ENCODE data around the gene UTRN. TPM values are rescaled to one million over a fixed set of nuclear protein-coding genes. Genes with fewer than 3 reads are reported as not detected.

The UTRN gene
- total RNA-seq, 4 donors from 2014 or later: 95.9 to 251 (median 139) TPM

GRCh38 chr6:144315226-144315980, 30.3 kb downstream of the UTRN start:
- Histone ChIP-seq H3K9me3 (no peaks in the 10 kb centered on the region), H3K27ac (peak overlapping the region in 3 of 4 donors; percentile 1 to 61 (median 21)), H3K4me3 (no peak overlapping the region), H3K27me3 (no peaks in the 10 kb centered on the region), H3K36me3 (no peaks in the 10 kb centered on the region), H3K4me1 (peaks cover 13 to 72% (median 27%) of the 10 kb centered on the region in 3 donors)
- no peak for TF ChIP-seq POLR2AphosphoS5 (IDR thresholded peaks at IDR 0.05)
- no peak for TF ChIP-seq EP300 (IDR thresholded peaks at IDR 0.05)
- TF ChIP-seq CTCF (IDR thresholded peaks at IDR 0.05): no peak
- no peak for ATAC-seq
- WGBS, 2 donors (ENCODE audit: low coverage in 1 of 2): 80 to 86% methylated on average over 4 to 10 of the region's 16 CpGs

GRCh38 chr6:144315981-144316861, 31.1 kb downstream of the UTRN start:
- WGBS, 2 donors (ENCODE audit: low coverage in 1 of 2): 87 to 95% methylated on average over 6 of the region's 6 CpGs
- Histone ChIP-seq H3K9me3 (no peaks in the 10 kb centered on the region), H3K27ac (peak overlapping the region in 1 of 4 donors; percentile 61), H3K4me3 (no peak overlapping the region), H3K27me3 (no peaks in the 10 kb centered on the region), H3K4me1 (peaks cover 13 to 71% (median 27%) of the 10 kb centered on the region in 3 donors), H3K36me3 (no peaks in the 10 kb centered on the region)
- TF ChIP-seq POLR2A (IDR thresholded peaks at IDR 0.05) (no peak), EP300 (IDR thresholded peaks at IDR 0.05) (no peak), CTCF (IDR thresholded peaks at IDR 0.05) (no peak), POLR2AphosphoS5 (IDR thresholded peaks at IDR 0.05) (no peak)
- ATAC-seq: no peak

- H3K27me3 ChIP-seq: no peaks in the 10 kb centered on the region
- H3K9me3 ChIP-seq: no peaks in the 10 kb centered on the region
- H3K4me1 ChIP-seq: peaks cover 13 to 69% (median 27%) of the 10 kb centered on the region in 3 donors
- H3K4me3 ChIP-seq: no peak overlapping the region
- no peaks in the 10 kb centered on the region for H3K36me3 ChIP-seq
- TF ChIP-seq CTCF (IDR thresholded peaks at IDR 0.05) (no peak), POLR2AphosphoS5 (IDR thresholded peaks at IDR 0.05) (no peak), EP300 (IDR thresholded peaks at IDR 0.05) (no peak), POLR2A (IDR thresholded peaks at IDR 0.05) (no peak)
- no peak overlapping the region for H3K27ac ChIP-seq
- no peak for ATAC-seq
Measured at GRCh38 chr6:144316862-144317195, 31.7 kb downstream of the UTRN start.

- Histone ChIP-seq H3K4me3 (no peak overlapping the region), H3K27ac (no peak overlapping the region), H3K27me3 (no peaks in the 10 kb centered on the region), H3K36me3 (no peaks in the 10 kb centered on the region), H3K9me3 (no peaks in the 10 kb centered on the region), H3K4me1 (peaks cover 13 to 63% (median 25%) of the 10 kb centered on the region in 3 donors)
- WGBS, 2 donors (ENCODE audit: low coverage in 1 of 2): 58% methylated on average over 2 of the region's 2 CpGs; no CpG with 5 or more reads in 1 of the 2 donors
- ATAC-seq: no peak
- TF ChIP-seq POLR2A (IDR thresholded peaks at IDR 0.05) (no peak), CTCF (IDR thresholded peaks at IDR 0.05) (no peak), EP300 (IDR thresholded peaks at IDR 0.05) (no peak), POLR2AphosphoS5 (IDR thresholded peaks at IDR 0.05) (no peak)
Measured at GRCh38 chr6:144317736-144318135, 32.6 kb downstream of the UTRN start.
